HG03045 (cell line): ENCODE results near the gene TRAF2.

Experiments used
- ATAC-seq: cut with Tn5 transposase; IDR thresholded peaks from one replicate; pipeline ENCODE4 v1.9.1; 2021; ENCODE audit warnings: mild to moderate bottlenecking, moderate library complexity; ENCODE audit not compliant: unreplicated experiment

TRAF2 gene

GRCh38 chr9:136946228-136947027 is 60.1 kb downstream of the TRAF2 start:
- ATAC-seq: no peak

DNA sequence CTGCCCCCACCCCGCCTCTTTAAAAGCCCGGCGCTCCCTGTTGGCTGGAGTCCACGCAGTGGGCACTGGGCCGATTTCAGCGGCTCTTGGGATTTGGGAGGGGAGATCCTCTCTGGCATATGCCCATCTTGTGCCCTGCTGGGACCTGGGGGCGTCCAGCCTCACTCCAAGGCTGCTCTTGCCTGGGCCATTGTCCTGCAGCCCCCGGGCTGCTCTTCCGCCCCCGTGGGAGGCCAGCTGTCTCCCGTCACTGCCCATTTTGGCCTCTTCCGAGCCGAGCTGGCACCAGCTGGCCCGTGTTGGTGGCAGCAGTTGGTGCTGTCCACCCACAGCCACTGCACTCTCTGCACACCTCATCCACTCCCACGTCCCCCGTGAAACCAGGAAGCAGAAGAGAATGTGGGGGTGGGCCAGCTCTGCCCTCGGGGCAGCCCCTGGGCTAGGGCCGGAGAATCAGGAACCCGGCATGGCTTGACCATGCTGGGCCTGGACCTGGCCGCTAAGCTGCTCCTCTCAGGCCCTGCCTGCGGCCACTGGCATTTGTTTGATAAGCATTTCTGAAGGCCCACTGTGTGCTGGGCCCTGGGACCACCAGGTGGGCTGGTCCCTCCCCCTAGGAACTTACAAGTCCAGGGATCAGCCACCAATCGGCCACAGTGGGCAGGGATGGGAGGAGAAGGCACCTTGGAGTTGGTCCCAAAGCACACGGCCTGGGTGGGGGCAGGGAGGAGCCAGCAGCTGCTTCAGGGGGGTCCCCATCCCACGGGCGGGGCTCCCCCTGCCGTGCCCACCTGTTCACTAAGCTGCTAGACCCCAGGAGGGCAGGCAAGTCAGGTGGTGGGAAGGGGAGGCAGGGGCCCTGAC is 60.9 kb downstream of the TRAF2 start:
- ATAC-seq: no peak

- ATAC-seq: no peak
Observed at GRCh38 chr9:136947955-136948510, 61.7 kb downstream of the TRAF2 start.

GRCh38 chr9:136949239-136949816 is 63.0 kb downstream of the TRAF2 start:
- no peak for ATAC-seq

DNA sequence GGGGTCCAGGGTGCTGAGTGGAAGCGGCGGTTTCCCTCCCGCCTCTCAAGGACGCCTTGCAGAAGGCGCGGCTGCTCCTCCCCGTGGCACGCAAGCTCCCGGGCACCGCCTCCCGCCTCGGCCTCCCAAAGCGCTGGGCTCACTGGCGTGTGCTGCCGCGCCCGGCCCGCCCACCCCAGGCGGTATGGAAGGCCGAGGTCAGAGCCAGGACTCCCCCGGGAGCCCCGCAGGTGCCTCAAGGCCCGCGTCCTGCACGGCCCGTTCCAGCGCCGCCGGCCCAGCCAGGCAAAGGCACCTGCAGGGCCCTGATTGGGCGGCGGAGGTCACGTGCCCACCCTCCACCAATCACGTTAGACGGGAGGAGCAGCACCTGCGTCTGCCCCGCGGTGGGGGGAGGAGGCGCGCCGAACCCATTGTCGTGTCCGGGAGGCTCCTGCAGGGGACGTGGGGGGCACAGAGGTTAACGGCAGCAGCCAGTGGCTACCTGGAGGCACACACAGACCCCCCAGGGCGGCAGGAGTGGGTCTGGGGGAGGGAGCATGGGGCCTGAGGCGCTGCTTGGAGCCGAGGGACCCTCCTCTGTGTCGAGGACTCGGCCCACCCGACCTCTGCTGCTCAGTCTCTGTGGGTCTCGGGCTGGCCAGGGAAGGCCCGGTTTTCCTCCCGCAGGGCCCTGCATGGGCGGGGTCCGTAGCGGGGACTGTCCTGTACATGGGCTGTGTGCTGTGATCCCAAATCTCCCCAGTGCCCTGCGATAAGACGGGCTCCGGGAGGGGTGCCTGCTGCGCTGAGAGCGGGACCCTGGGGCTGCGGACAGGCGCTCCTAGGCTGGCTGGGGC is 63.7 kb downstream of the TRAF2 start:
- peak; percentile 86 for ATAC-seq

DNA sequence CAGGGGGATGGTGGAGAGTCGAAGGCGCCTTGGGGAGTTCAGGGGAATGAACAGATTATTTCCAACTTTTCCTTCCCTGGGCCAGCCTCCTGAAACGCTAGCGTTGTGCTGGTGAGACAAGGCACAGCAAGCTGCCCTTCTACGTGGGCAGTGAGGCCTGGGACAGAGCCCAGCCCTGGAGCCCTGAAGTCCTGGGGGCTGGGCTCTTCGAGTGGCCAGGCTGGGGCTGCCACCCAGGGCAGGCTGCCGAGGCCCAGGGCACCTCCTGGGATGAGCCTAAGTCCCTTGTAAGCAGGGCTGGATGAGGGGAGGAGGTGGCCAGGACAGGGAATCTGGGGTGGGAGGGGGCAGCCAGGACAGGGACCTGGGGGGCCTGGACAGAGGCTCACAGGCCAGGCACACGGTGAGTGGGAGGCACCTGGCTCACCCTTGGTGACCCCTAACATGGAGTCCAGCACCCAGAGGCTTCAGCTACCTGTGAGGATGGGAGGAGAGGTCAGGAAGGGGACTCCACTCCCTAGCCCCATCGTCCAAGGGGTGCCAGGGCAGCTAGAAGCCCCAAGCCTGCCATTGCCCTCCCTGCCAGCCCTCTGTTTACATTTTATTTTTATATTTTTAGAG is 64.5 kb downstream of the TRAF2 start:
- ATAC-seq: no peak

- no peak for ATAC-seq
Observed at GRCh38 chr9:136951541-136952320, 65.4 kb downstream of the TRAF2 start, which contains the start of gene LCN12. TSS of gene LCN12 (plus strand) at chr9:136952273. CDS start at chr9:136952328, 55 bp downstream.

DNA sequence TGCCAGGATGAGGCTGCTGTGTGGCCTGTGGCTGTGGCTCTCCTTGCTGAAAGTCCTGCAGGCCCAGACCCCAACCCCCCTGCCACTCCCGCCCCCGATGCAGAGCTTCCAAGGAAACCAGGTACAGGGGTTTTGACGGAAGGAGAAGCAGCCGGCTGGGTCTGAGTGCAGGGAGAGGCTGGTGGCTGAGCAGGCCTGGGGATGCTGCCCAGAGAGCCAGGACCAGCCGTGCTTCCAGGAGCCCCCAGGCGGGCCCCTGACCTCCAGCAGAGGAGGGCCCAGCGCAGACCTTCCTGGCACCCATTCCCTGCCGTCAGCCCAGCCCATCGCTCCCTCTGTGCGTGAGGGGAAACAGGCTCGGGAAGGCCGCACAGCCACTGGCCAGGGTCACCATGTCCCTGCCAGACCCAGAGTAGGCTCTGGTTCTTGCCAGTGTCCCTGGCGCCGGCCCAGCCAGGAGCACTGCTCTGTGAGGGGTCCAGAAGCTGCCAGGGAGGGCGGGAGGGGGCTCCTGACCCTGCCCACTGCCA is 66.1 kb downstream of the TRAF2 start:
- no peak for ATAC-seq

GRCh38 chr9:136952876-136953770 is 66.8 kb downstream of the TRAF2 start:
- no peak for ATAC-seq

GRCh38 chr9:136953771-136954269 is 67.5 kb downstream of the TRAF2 start:
- ATAC-seq: no peak

DNA sequence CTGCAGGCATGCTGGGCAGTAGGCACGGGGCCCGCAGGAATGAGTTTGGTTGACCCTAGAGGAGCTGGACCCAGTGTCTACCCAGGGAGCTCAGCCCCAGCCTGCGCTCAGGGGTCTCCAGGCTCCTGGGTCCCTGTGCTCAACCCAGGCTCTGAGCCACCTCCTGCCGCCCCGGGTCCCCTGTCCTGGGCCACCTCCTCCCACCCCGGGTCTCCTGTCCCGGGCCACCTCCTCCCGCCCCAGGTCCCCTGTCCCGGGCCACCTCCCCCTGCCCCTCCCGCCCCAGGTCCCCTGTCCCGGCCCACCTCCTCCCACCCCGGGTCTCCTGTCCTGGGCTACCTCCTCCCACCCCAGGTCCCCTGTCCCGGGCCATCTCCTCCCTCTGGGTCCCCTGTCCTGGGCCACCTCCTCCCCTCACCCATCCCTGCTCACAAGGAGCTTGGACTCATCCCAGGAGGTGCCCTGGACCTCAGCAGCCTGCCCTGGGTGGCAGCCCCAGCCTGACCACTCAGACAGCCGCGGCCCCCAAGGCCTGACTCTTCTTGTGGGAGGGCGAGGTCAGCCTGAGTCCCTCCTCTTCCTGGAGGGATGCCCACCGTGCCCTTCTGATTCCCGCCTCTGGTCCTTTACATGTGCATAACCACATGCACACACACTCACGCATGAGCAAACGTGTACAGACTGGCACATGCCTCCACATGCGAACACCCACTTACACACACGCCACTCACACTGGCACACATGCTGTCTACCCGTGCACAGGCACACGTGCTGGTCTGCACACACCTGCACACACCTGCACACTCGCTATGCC is 68.2 kb downstream of the TRAF2 start:
- no peak for ATAC-seq

DNA sequence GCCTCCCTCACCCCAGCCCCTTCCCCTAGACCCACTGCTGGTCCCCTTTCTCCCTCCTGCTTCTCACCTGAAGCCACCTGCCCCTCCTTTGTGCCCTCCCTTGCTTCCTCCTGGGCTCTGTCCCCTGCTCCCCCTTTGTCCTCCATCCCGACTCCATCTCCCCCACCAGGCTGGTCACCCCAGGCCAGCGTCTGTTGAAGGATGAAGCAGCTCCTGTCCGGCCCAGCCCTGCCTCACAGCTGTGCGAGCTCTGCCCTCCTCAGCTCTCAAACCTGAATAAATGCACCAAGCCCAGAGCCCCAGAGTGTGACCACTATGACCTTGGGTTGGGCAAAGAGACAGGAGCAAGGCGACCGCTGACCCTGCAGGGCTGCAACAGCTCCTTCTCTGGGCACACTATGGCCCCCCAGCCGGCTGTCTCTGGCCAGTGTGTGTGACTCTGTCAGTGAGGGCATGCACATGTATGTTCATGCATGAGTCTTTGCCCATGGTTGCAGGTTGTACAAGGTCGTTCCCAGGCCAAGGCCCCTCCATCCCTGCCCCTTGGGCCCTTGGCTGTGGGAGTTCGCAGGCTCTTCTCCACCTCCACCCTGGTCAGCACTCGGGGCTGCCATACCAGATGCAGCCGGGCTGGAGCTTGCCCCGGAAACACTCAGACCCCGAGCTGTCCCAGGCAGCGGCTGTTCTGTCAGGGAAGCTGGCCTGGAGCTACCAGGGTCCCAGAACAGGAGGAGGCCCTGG is 69.1 kb downstream of the TRAF2 start:
- no peak for ATAC-seq

- no peak for ATAC-seq
Observed at GRCh38 chr9:136955943-136956335, 69.6 kb downstream of the TRAF2 start.

DNA sequence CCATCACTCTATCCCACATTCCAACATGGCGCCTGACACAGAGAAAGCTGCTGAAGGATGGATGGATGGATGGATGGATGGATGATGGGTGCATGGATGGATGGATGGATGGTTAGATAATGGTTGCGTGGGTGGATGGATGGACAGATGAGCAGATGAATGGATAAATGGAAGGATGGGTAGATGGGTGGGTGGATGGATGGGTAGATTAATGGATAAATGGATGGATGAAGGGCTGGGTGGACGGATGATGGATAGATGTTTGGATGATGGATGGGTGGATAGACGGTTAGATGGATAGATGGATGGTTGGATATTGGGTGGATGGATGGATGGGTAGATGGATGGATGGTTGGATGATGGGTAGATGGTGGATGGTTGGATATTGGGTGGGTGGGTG is 70.3 kb downstream of the TRAF2 start:
- no peak for ATAC-seq

DNA sequence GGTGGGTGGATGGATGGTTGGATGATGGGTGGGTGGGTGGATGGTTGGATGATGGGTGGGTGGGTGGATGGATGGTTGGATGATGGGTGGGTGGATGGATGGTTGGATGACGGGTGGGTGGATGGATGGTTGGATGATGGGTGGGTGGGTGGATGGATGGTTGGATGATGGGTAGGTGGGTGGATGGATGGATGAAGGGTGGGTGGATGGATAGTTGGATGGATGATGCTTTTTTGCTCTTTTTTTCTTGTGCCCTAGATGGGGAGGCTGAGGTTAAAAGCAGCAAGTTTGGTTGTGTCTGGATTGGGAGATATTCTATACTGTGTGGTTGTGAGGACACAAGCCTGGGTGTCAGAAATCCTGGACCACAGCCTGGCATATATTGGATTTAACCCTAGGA is 71.1 kb downstream of the TRAF2 start:
- ATAC-seq: no peak

DNA sequence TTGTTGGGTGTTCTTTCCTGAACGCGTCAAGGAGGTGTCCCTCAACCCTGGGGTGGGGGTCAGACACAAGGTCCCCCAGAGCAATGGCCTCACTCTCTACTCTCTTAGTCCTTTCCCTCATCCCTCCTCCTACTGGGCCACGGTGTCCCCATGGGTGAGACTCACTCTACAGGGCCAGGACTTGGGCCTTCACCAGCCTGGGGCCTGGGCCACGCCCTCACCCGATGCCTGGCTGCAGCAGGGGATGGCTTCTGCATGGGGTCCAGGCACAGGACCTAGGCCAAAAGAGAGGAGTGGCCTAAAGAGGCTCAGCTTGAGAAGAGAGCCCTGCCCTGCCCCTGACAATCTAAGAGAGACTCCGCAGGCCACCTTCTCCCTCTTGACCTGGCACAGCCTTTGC is 71.6 kb downstream of the TRAF2 start:
- ATAC-seq: no peak
